H1 (cell line): Measurements from ENCODE around the gene SHISA6.

ENCODE experiments used
- FOSL1 ChIP-seq: IDR thresholded peaks from 2 replicates; pipeline ENCODE4 v1.6.1; 2011; ENCODE audit warnings: mild to moderate bottlenecking, low read depth, low read length, moderate library complexity; ENCODE audit not compliant: insufficient read depth
- GABPA ChIP-seq: IDR thresholded peaks from 2 replicates; pipeline ENCODE4 v1.6.1; 2011; ENCODE audit warnings: mild to moderate bottlenecking, low read length, moderate library complexity, borderline replicate concordance; ENCODE audit not compliant: insufficient read depth
- JUND ChIP-seq: IDR thresholded peaks from 2 replicates; pipeline ENCODE4 v1.6.1; 2011; ENCODE audit warnings: mild to moderate bottlenecking, improper control_type of control experiment, low read length
- POLR2A ChIP-seq, 2 experiments: IDR thresholded peaks; 1 replicate in 1 of 2; 2 replicates in 1 of 2; pipeline ENCODE4 v1.6.1; 2011; ENCODE audit warnings: low read depth in 2 of 2, low read length in 2 of 2, mild to moderate bottlenecking in 2 of 2; ENCODE audit errors: control extremely low read depth in 1 of 2
- RFX5 ChIP-seq: IDR thresholded peaks from 2 replicates; pipeline ENCODE4 v1.6.1; 2011; ENCODE audit warnings: low read depth, low read length, improper control_type of control experiment, borderline replicate concordance
- TF ChIP-seq, protein P1 (sequence below), 3 experiments: IDR thresholded peaks; 1 replicate in 2 of 3; 2 replicates in 1 of 3; pipeline versions ENCODE4 v1.5.1 to v1.6.1; 2011; ENCODE audit warnings: low read length in 3 of 3, mild to moderate bottlenecking in 3 of 3, inconsistent platforms in 2 of 3, low read depth in 1 of 3, moderate library complexity in 1 of 3; ENCODE audit not compliant: insufficient read depth in 1 of 3; ENCODE audit errors: control extremely low read depth in 1 of 3
- TF ChIP-seq, protein P2 (sequence below): IDR thresholded peaks from 2 replicates; pipeline ENCODE4 v1.6.1; 2011; ENCODE audit warnings: low read length, improper control_type of control experiment
- TF ChIP-seq, protein P3 (sequence below): fragments of 300-600 bp; sonication (generic); IDR thresholded peaks from 2 replicates; pipeline ENCODE4 v1.7.1; 2012; ENCODE audit warnings: low read length, moderate library complexity, mild to moderate bottlenecking, inconsistent platforms; ENCODE audit not compliant: insufficient replicate concordance

DNA sequence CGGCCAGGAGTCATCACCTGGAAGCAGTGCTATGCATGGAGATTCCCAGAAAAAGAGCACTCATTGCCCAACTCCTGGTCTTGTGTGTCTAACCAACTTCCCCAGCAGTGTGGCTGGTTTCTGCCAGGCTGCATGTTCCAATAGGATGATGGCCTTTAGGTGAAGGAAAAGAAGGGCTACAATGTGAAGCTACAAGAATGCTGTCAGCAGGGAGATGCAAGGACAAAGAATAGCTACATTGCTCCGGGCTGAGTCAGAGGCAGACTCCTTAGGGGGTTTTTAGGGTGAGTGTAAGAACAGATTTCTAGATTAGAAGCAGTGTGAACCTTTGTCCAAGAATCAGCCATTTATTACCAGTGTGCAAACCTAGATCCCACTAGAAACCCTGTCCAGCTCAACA, 294.2 kb downstream of the SHISA6 start:
- TF ChIP-seq, protein P1, sequence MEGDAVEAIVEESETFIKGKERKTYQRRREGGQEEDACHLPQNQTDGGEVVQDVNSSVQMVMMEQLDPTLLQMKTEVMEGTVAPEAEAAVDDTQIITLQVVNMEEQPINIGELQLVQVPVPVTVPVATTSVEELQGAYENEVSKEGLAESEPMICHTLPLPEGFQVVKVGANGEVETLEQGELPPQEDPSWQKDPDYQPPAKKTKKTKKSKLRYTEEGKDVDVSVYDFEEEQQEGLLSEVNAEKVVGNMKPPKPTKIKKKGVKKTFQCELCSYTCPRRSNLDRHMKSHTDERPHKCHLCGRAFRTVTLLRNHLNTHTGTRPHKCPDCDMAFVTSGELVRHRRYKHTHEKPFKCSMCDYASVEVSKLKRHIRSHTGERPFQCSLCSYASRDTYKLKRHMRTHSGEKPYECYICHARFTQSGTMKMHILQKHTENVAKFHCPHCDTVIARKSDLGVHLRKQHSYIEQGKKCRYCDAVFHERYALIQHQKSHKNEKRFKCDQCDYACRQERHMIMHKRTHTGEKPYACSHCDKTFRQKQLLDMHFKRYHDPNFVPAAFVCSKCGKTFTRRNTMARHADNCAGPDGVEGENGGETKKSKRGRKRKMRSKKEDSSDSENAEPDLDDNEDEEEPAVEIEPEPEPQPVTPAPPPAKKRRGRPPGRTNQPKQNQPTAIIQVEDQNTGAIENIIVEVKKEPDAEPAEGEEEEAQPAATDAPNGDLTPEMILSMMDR (IDR thresholded peaks at IDR 0.05; ENCODE audit: control extremely low read depth in 1 of 3, insufficient read depth in 1 of 3, low read depth in 1 of 3, low read length in 3 of 3): no peak
- TF ChIP-seq JUND: peak; percentile 77; the same call in 1 of the 2 replicates
- TF ChIP-seq, protein P2, sequence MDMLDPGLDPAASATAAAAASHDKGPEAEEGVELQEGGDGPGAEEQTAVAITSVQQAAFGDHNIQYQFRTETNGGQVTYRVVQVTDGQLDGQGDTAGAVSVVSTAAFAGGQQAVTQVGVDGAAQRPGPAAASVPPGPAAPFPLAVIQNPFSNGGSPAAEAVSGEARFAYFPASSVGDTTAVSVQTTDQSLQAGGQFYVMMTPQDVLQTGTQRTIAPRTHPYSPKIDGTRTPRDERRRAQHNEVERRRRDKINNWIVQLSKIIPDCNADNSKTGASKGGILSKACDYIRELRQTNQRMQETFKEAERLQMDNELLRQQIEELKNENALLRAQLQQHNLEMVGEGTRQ: no peak
- TF ChIP-seq RFX5: no peak
- no peak for TF ChIP-seq POLR2A (IDR thresholded peaks at IDR 0.05; ENCODE audit: control extremely low read depth in 1 of 2, low read depth in 2 of 2, low read length in 2 of 2)
- TF ChIP-seq, protein P3, sequence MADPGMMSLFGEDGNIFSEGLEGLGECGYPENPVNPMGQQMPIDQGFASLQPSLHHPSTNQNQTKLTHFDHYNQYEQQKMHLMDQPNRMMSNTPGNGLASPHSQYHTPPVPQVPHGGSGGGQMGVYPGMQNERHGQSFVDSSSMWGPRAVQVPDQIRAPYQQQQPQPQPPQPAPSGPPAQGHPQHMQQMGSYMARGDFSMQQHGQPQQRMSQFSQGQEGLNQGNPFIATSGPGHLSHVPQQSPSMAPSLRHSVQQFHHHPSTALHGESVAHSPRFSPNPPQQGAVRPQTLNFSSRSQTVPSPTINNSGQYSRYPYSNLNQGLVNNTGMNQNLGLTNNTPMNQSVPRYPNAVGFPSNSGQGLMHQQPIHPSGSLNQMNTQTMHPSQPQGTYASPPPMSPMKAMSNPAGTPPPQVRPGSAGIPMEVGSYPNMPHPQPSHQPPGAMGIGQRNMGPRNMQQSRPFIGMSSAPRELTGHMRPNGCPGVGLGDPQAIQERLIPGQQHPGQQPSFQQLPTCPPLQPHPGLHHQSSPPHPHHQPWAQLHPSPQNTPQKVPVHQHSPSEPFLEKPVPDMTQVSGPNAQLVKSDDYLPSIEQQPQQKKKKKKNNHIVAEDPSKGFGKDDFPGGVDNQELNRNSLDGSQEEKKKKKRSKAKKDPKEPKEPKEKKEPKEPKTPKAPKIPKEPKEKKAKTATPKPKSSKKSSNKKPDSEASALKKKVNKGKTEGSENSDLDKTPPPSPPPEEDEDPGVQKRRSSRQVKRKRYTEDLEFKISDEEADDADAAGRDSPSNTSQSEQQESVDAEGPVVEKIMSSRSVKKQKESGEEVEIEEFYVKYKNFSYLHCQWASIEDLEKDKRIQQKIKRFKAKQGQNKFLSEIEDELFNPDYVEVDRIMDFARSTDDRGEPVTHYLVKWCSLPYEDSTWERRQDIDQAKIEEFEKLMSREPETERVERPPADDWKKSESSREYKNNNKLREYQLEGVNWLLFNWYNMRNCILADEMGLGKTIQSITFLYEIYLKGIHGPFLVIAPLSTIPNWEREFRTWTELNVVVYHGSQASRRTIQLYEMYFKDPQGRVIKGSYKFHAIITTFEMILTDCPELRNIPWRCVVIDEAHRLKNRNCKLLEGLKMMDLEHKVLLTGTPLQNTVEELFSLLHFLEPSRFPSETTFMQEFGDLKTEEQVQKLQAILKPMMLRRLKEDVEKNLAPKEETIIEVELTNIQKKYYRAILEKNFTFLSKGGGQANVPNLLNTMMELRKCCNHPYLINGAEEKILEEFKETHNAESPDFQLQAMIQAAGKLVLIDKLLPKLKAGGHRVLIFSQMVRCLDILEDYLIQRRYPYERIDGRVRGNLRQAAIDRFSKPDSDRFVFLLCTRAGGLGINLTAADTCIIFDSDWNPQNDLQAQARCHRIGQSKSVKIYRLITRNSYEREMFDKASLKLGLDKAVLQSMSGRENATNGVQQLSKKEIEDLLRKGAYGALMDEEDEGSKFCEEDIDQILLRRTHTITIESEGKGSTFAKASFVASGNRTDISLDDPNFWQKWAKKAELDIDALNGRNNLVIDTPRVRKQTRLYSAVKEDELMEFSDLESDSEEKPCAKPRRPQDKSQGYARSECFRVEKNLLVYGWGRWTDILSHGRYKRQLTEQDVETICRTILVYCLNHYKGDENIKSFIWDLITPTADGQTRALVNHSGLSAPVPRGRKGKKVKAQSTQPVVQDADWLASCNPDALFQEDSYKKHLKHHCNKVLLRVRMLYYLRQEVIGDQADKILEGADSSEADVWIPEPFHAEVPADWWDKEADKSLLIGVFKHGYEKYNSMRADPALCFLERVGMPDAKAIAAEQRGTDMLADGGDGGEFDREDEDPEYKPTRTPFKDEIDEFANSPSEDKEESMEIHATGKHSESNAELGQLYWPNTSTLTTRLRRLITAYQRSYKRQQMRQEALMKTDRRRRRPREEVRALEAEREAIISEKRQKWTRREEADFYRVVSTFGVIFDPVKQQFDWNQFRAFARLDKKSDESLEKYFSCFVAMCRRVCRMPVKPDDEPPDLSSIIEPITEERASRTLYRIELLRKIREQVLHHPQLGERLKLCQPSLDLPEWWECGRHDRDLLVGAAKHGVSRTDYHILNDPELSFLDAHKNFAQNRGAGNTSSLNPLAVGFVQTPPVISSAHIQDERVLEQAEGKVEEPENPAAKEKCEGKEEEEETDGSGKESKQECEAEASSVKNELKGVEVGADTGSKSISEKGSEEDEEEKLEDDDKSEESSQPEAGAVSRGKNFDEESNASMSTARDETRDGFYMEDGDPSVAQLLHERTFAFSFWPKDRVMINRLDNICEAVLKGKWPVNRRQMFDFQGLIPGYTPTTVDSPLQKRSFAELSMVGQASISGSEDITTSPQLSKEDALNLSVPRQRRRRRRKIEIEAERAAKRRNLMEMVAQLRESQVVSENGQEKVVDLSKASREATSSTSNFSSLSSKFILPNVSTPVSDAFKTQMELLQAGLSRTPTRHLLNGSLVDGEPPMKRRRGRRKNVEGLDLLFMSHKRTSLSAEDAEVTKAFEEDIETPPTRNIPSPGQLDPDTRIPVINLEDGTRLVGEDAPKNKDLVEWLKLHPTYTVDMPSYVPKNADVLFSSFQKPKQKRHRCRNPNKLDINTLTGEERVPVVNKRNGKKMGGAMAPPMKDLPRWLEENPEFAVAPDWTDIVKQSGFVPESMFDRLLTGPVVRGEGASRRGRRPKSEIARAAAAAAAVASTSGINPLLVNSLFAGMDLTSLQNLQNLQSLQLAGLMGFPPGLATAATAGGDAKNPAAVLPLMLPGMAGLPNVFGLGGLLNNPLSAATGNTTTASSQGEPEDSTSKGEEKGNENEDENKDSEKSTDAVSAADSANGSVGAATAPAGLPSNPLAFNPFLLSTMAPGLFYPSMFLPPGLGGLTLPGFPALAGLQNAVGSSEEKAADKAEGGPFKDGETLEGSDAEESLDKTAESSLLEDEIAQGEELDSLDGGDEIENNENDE: no peak
- TF ChIP-seq GABPA: no peak
- TF ChIP-seq FOSL1: no peak
